PC-9 (cell line): Measurements from ENCODE around the gene FIG4.

Experiments
- EZH2 ChIP-seq: fragments of 200-600 bp; sonication (generic); IDR thresholded peaks from 2 replicates; pipeline ENCODE4 v1.8.0; 2017; ENCODE audit warnings: antibody characterized with exemption, low read depth
- TF ChIP-seq, protein P1 (sequence below): fragments of 200-600 bp; sonication (generic); conservative IDR thresholded peaks from 2 replicates; pipeline ENCODE4 v1.6.1; 2017; ENCODE audit warnings: mixed run types, antibody characterized with exemption, mild to moderate bottlenecking, moderate library complexity

DNA sequence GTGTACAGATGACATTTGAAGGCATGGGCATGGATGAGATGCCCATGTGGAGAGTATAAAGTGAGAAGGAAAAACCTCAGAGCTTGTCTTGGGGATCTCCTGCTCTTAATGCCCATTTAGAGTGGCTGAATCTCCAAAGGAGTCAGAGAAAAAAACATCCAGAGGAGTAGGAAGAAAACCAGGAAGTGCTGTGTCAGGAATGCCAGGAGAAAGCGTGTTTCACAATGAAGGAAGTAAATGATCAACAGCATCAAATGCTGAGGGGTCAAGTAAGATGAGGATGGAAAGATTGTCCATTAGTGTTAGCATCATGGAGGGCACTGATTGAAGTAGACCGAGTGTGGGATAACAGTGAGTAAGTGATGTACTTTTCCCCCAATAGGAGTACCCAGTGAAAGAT, 56.1 kb downstream of the FIG4 start:
- TF ChIP-seq, protein P1, sequence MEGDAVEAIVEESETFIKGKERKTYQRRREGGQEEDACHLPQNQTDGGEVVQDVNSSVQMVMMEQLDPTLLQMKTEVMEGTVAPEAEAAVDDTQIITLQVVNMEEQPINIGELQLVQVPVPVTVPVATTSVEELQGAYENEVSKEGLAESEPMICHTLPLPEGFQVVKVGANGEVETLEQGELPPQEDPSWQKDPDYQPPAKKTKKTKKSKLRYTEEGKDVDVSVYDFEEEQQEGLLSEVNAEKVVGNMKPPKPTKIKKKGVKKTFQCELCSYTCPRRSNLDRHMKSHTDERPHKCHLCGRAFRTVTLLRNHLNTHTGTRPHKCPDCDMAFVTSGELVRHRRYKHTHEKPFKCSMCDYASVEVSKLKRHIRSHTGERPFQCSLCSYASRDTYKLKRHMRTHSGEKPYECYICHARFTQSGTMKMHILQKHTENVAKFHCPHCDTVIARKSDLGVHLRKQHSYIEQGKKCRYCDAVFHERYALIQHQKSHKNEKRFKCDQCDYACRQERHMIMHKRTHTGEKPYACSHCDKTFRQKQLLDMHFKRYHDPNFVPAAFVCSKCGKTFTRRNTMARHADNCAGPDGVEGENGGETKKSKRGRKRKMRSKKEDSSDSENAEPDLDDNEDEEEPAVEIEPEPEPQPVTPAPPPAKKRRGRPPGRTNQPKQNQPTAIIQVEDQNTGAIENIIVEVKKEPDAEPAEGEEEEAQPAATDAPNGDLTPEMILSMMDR = no peak
- TF ChIP-seq EZH2 = no peak
